Ureter (tissue), 1 donor: ENCODE measurements around the gene HSD11B1. TPM values are rescaled to one million over a fixed set of nuclear protein-coding genes. Genes with fewer than 3 reads are reported as not detected.

Experiments
- DNase-seq: peaks from one replicate; pipeline ENCODE4 v3.0.0-alpha.2; 2020; ENCODE audit warnings: low spot score
- total RNA-seq: library from RNA; stranded (reverse); gene quantifications from one replicate; pipeline ENCODE4 v1.2.4, GENCODE V29; 2023
- donor health status: DM: yes; HTN: yes; CAD: no.

Gene HSD11B1
- total RNA-seq, 1 donor from 2014 or later, result 4.1 TPM

GRCh38 chr1:209755926-209756614 is 51.4 kb downstream of the HSD11B1 start, which contains the start of gene TRAF3IP3:
Gene TRAF3IP3 (plus strand): TSS chr1:209756053. CDS start chr1:209760040, 3,987 bp downstream.
- no peak for DNase-seq

GRCh38 chr1:209756615-209757445 is 52.2 kb downstream of the HSD11B1 start:
- no peak for DNase-seq

- DNase-seq, result no peak
Measured at GRCh38 chr1:209758400-209758799, 53.8 kb downstream of the HSD11B1 start.

GRCh38 chr1:209759829-209760359 is 55.2 kb downstream of the HSD11B1 start:
- no peak for DNase-seq

- no peak for DNase-seq
Measured at GRCh38 chr1:209761011-209761635, 56.5 kb downstream of the HSD11B1 start.

GRCh38 chr1:209766051-209766450 is 61.4 kb downstream of the HSD11B1 start:
- no peak for DNase-seq

GRCh38 chr1:209767096-209767495 is 62.5 kb downstream of the HSD11B1 start:
- no peak for DNase-seq

- no peak for DNase-seq
Measured at GRCh38 chr1:209767706-209768105, 63.1 kb downstream of the HSD11B1 start.

- no peak for DNase-seq
Measured at GRCh38 chr1:209768354-209768774, 63.7 kb downstream of the HSD11B1 start.

- DNase-seq, result peak; percentile 62
Measured at GRCh38 chr1:209769171-209769904, 64.7 kb downstream of the HSD11B1 start.

- DNase-seq, result no peak
Measured at GRCh38 chr1:209769971-209770370, 65.3 kb downstream of the HSD11B1 start.

- no peak for DNase-seq
Measured at GRCh38 chr1:209770636-209771415, 66.2 kb downstream of the HSD11B1 start.

GRCh38 chr1:209772126-209772525 is 67.5 kb downstream of the HSD11B1 start:
- no peak for DNase-seq

GRCh38 chr1:209774592-209774991 is 69.9 kb downstream of the HSD11B1 start:
- no peak for DNase-seq

- DNase-seq, result no peak
Measured at GRCh38 chr1:209775678-209776077, 71.0 kb downstream of the HSD11B1 start.

- DNase-seq, result no peak
Measured at GRCh38 chr1:209777587-209777986, 72.9 kb downstream of the HSD11B1 start.

GRCh38 chr1:209778102-209778501 is 73.5 kb downstream of the HSD11B1 start:
- DNase-seq, result no peak

GRCh38 chr1:209780268-209780667 is 75.6 kb downstream of the HSD11B1 start:
- DNase-seq, result no peak

GRCh38 chr1:209783386-209783785 is 78.7 kb downstream of the HSD11B1 start:
- DNase-seq, result no peak
